ENCODE results near the gene KCNH8.

The KCNH8 gene

DNA sequence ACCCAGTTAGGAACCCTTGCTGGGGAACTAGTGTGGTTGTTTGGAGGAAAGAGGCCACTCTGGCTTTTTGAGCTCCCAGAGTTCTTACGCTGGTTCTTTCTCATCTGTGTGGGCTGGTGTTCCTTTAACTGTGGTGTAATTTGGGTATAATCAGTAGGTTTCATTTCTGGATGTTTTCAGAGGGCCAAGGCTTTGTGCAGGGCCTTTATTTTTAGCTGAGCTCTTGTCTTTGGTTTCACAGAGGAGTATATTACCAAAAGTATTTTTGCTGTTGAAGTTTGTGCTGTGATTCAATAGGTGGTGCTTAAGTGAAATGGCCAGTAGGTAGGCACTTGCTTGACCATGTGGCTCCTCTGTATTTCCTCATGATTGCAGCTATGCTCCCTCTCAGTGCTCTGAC lies 357.9 kb downstream of the KCNH8 start:
- DNase-seq, result no peak

DNA sequence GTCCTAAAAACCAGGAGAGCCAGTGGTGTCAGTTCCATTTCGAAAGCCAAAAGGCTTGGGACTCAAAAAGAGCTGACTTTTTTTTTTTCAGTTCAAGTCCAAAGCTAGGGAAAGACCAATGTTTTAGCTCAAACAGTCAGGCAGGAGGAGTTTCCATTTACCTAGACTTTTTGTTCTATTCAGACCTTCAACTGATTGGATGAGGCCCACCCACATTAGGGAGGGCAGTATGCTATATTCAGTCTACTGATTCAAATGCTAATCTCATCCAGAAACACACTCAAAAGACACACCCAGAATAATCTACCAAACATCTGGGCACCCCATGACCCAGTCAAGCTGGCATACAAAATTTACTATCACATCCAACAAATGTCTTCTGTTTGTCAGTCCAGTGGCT lies 374.0 kb downstream of the KCNH8 start:
- no peak for DNase-seq

DNA sequence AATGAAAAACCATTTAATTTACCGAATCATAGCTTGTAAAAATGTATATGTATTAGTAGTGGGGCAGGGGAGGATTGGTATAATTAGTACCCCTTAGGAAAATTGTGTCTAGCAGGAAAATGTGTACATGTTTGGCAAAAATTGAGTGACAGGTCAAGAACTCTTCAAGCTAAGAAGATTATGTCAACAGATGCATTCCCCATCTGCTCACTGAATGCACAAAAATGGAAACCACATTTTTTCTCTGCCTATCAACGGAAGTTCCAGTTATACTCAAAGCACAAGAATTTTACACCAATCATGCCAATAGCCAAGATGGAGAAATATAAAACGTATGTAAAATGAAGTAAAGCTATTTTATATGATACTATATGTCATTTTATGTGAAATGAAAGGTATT lies 377.8 kb downstream of the KCNH8 start:
- no peak for DNase-seq

DNA sequence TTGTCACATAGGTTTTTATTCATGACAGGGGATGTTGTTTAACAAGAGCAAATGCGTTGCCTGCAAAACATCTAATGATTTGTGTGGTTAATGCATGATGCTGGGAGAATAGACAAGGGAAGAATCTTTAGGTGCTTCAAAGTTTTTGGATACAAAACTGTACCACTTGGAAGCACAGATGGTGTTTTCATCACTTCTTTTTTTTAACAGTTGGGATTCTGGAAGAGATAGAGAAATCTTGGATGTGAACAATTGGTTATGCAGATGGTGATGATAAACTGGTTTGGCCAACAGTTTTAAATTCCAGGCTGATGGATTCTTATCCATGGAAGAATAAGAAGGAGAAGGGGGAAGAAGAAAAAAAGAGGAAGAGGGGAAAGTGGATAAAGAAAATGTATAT lies 379.4 kb downstream of the KCNH8 start:
- no peak for DNase-seq

DNA sequence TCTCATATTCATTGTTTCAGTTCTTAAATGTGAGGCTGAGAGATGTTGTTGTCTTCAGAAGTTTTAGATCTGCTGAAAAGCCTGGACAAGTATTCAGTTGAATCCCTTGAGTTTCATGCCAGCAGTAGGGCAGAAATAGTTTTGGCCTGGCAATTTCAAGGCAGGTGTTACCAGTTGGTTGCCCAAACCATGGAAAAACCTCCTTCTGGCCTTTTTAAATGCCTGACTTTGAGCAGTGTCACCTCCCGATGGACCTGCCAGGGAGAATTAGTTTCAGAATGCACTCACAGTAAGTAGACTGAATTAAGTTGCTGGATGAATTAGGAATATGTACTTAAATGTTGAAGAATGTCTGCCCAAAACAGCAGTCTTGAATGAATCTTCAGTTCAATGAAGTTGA lies 383.1 kb downstream of the KCNH8 start:
- no peak for DNase-seq

DNA sequence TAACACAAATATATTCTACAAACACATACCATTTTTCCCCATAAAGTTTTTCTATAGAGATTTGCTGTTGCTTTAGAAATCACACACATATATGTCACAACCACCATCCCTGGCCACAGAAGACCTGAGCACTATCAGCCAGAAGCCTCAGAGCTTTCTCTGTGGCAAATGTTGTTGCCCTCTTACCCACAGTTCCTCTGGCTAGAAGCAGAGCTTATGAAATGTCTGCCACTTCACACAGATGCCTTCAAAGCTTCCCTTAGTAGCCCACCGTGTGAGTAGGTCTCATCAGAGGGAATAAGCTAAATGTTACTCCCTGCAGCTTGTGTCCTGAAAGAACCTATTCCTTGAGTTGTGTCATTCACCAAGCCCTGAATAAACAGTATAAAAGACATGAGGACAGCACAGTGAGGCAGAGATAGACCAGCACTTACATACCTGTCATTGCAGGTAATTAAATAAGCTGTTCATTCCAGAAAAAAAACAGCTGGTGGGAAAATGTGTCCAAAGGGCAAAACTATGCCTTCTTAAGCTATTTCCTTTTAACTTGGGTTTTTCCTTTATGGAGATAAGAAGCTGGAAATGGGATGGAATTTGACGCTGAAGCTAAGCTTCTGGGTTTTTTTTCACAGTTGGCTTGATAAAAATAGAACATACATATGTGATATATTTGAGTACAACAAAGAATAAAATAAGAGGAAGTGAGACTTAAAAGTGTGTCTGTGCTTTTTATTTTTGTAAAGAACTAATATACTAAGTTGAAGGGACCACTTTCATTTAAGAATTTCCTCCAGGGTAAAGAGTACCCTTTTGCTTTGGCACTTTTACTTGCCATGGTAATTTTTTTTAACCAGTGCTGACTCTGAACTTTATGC lies 391.4 kb downstream of the KCNH8 start:
- no peak for DNase-seq

DNA sequence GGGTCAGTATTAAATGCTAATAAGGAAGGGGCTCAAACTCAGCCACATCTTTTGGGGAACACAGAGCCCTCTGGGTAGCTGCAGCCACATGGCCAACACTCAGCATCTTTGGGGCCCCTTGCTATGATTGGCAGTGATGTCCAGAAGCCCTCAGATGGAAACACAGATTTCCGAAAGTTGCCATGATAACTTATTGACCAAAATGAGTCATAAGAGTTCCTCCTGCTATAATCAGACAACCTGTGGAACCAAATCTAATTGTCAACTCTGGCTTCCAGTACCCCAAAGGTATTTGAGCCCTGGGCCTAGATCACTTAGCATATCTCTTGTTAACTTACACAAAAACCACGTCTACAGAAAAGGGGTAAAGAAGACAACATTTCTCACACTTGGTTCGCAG lies 392.2 kb downstream of the KCNH8 start:
- DNase-seq, result no peak

DNA sequence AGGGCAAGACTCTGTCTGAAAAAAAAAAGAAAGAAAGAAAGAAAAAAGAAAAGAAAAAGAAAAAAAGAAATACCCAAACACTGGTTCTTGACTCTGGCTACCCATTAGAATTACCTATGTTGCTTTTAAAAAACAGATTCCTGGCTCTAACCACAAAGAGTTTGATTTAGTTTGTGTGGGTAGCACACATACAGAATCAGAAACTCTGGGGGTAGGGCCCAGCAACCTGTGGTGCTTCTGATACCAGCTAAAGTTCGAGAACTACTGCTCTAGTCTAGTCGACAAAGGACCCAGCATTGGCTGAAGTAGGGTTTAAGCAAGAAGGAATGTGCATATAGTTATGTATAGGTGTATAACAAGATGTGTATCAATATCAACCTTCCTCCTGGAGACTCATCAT lies 393.0 kb downstream of the KCNH8 start:
- DNase-seq, result no peak

DNA sequence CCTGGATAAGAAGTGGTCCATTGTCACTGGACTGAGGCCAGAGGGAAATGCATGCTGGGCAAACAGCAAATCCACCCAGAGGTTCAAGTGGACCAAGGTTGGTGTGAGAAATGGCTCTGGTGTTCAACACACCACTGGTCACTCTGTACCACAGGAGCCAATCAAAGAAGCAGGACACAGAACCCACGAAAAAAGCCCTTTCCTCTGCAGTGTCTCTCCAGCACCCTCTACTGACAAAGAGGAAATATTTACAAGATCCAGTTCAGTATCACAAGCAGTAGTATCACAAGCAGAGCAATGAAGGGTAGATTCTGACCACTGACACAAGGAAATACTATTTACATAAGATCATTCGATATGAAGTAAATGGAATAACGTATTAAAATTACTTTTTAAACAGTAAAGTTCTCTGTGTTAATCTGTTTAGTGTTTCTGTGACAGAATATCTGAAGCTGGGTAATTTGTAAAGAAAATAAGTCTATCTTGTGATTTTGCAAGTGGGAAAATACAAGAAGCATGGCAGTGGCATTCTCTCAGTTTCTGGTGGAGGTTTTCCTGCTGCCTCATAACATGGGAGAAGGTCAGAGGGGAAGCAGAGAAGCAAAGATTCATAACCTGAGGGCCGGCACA lies 395.0 kb downstream of the KCNH8 start:
- DNase-seq, result peak; percentile 11

DNA sequence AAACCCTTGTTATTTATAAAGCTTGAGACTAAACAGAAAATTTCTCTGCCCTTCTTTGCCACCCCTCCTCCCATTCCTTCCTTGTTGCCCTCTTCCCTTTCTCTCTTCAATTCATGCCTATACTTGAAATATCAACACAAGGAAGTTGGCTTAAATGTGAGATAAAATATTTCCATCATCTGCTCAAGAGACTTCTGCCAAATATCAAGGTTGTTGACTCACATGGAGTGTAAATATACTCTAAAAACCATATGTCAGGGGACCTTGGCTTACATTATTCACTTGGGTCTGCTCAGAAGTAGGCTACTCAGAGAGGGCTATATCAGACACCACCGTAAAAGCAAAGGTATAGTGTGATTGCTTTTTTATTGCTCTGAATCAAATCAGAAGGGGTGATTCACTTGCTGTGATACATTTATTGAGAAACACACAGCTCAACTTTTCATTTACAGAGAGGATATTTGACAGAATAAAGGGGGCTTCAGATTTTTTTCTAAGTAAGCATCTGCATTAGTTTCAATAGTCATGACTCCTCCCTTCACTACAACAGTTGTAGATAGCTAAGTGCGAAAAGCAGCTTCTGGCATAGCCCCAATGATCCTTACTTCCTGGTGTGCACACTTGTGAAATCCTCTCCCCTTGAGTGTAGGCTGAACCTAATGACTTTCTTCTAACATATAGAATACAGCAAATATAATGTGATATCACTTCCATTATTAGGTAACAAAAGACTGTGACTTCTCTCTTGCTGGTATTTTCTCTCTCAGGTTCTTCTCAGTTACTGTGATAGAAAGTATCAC lies 399.6 kb downstream of the KCNH8 start:
- no peak for DNase-seq

DNA sequence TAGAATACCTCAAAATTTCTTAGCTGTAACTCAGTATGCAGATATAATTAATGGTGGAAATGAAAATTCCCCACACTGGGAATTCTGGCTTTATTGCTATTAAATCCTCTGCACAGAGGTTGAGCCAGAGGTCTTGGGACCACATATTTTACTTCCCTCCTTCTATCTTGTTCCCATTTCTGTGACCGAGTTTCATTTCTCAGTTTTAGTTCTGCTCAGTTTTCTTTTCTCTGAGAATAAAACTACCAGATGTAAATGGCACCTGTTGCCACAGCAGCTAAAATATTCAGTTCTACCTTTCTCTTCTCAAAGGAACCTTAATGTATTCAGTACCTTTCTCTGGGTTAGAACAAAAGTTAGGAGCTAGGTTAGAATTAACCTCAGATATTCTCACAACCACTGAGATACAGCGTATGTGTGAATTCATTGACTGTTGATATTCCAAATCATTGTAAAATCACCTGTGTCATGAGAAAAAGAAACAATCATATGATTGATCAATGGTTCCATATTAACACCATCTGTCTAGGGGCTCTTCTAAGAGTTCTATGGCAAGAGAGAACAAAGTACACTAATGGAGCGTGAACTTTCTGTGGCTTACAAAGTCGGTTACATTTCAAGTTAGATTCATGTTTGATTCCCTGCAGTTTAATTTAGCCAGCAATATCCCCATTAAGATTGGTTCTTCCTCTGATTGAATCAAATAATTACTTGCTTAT lies 411.6 kb downstream of the KCNH8 start:
- DNase-seq, result no peak

DNA sequence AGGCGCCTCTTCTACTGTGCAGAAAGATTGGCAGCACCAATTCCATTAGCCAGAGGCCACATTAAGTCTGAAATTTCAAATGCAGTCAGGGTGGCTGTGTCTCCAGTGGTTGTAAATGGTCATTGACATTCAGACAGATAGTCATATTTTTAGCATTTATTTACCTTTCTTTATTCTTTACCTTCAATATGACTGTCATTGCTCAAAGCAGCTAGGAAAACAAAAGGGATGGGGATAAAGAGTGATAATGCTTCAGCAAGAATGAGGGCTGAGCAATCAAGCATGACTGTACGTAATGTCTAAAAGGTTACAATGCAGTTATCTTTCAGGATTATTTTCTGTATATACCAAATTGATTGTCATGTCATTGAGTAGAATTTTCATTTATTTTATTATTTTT lies 425.3 kb downstream of the KCNH8 start:
- no peak for DNase-seq

DNA sequence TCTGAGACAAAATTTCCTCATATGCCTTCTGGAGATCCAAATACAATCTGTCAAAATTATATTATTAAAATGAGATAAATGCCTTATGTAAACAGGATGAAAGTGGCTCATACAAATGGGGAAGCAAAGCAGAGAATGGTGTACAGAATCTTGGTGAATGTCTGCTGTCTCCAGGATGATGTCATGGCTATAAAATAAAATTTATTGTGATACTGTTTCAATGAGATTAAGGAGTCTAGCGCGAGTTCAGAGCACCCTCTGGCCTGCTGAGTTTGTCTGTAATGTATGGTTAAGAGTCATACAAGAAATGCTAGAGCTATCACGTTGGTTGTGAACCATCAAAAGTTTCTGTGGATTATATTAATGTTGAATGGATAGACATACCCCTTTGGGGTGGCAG lies 426.0 kb downstream of the KCNH8 start:
- no peak for DNase-seq

DNA sequence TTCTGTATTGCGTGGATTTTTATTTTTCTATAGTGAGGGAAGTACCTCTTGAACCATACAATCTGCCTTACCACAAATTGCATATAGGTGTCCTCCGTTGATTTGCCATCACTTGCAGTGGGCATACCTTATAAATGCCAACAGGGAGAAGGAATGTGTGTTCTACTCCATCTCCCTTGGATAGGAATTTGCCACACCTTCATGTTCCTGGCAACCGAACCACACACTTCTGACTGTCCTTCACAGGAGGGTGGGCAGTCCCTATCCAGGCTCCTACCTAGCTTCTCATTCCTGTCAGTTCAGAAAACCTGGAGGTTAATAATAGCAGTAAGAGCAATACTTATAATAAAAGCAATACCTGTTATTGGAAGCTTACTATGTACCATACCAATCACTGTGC lies 428.0 kb downstream of the KCNH8 start:
- DNase-seq, result no peak
